H1 (cell line): Measurements from ENCODE around the gene SPRYD3. TPM values are rescaled to one million over a fixed set of nuclear protein-coding genes. Genes with fewer than 3 reads are reported as not detected.

Experiments used
- CTCF ChIA-PET: fragments of 300-600 bp; sonication (Branson Sonifier 250); formaldehyde crosslinking; loops from one replicate; lab custom pipeline; 2021; ENCODE audit not compliant: partially characterized antibody; lab: Charles Lee
- POLR2A ChIA-PET: fragments of 300-600 bp; sonication (Branson Sonifier 250); formaldehyde crosslinking; loops from one replicate; lab custom pipeline; 2021; ENCODE audit warnings: inconsistent platforms; ENCODE audit not compliant: partially characterized antibody; lab: Charles Lee
- DNase-seq, 2 experiments: peaks; one replicate each; pipeline versions ENCODE4 v3.0.0 to v3.0.0-alpha.2; 2010 to 2022; ENCODE audit warnings: low spot score in 2 of 2, low read depth in 1 of 2, mixed read lengths in 1 of 2
- FAIRE-seq: peaks from 2 replicates; lab custom pipeline; 2011; peaks lifted over from hg19 to GRCh38; lab: Jason Lieb, UNC
- H2AFZ ChIP-seq: 2 replicates; pipeline ENCODE4 v1.8.1; 2012; ENCODE audit warnings: low read length, inconsistent platforms
- H2AK5ac ChIP-seq: 2 replicates; pipeline ENCODE4 v1.6.1; 2013; ENCODE audit warnings: low read depth, low read length
- H2BK120ac ChIP-seq: replicated peaks from 2 replicates; pipeline ENCODE3; 2013; ENCODE audit warnings: low read depth, low read length, inconsistent platforms
- H2BK12ac ChIP-seq: 2 replicates; pipeline ENCODE4 v1.6.1; 2013; ENCODE audit warnings: low read depth, low read length
- H2BK15ac ChIP-seq: 2 replicates; pipeline ENCODE4 v1.6.1; 2013; ENCODE audit warnings: low read length
- H2BK20ac ChIP-seq: 2 replicates; pipeline ENCODE4 v1.6.1; 2013; ENCODE audit warnings: low read length
- H2BK5ac ChIP-seq: 2 replicates; pipeline ENCODE4 v1.6.1; 2013; ENCODE audit warnings: low read depth, low read length
- H3K14ac ChIP-seq: 2 replicates; pipeline ENCODE4 v1.6.1; 2013; ENCODE audit warnings: inconsistent platforms; ENCODE audit not compliant: insufficient read length
- H3K18ac ChIP-seq: 2 replicates; pipeline ENCODE4 v1.6.1; 2013; ENCODE audit warnings: low read length; ENCODE audit errors: extremely low read depth
- H3K23ac ChIP-seq: 2 replicates; pipeline ENCODE4 v1.6.1; 2013; ENCODE audit warnings: inconsistent platforms; ENCODE audit not compliant: insufficient read length
- H3K23me2 ChIP-seq: 2 replicates; pipeline ENCODE4 v1.6.1; 2013; ENCODE audit warnings: low read depth, low read length
- H3K27ac ChIP-seq: 2 replicates; pipeline ENCODE4 v1.6.1; 2011; ENCODE audit warnings: low read depth, low read length, inconsistent platforms
- H3K27me3 ChIP-seq, 4 experiments: replicated peaks in 1 of 4; 1 replicate in 1 of 4; 2 replicates in 3 of 4; pipeline versions ENCODE4 v1.6.1 to v1.8.1; 2011 to 2013; ENCODE audit warnings: low read length in 3 of 4, mild to moderate bottlenecking in 3 of 4, inconsistent platforms in 2 of 4, mixed read lengths in 2 of 4, moderate library complexity in 1 of 4; ENCODE audit not compliant: control insufficient read depth in 3 of 4, insufficient read depth in 3 of 4; ENCODE audit errors: extremely low read depth in 1 of 4
- H3K36me3 ChIP-seq, 4 experiments: 2 replicates each; pipeline versions ENCODE4 v1.6.1 to v1.8.1; 2011 to 2013; ENCODE audit warnings: mild to moderate bottlenecking in 4 of 4, low read length in 3 of 4, moderate library complexity in 2 of 4, control low read depth in 1 of 4, inconsistent platforms in 1 of 4; ENCODE audit not compliant: insufficient read depth in 4 of 4, control insufficient read depth in 2 of 4
- H3K4ac ChIP-seq: replicated peaks from 2 replicates; pipeline ENCODE3; 2013; ENCODE audit warnings: low read length, low read depth, mixed read lengths, inconsistent platforms; ENCODE audit not compliant: insufficient read length
- H3K4me1 ChIP-seq, 4 experiments: replicated peaks in 1 of 4; 1 replicate in 1 of 4; 2 replicates in 3 of 4; pipeline versions ENCODE4 v1.6.1 to v1.8.1; 2011 to 2013; ENCODE audit warnings: low read length in 3 of 4, inconsistent platforms in 2 of 4, mixed read lengths in 1 of 4; ENCODE audit not compliant: insufficient read depth in 4 of 4, control insufficient read depth in 3 of 4
- H3K4me2 ChIP-seq, 2 experiments: 2 replicates each; pipeline versions ENCODE4 v1.6.1 to v1.8.1; 2011 to 2013; ENCODE audit warnings: low read depth in 2 of 2, low read length in 2 of 2, control low read depth in 1 of 2, inconsistent platforms in 1 of 2, mild to moderate bottlenecking in 1 of 2; ENCODE audit not compliant: insufficient read depth in 1 of 2
- H3K4me3 ChIP-seq, 4 experiments: fragments of 200-600, 300-600 bp in 1 of 4; sonication (generic), shearing (Covaris generic), sonication (Bioruptor Twin) in 1 of 4; 2 replicates each; pipeline versions ENCODE4 v1.5.1 to v1.8.1; 2011 to 2016; ENCODE audit warnings: low read length in 4 of 4, low read depth in 3 of 4, control low read depth in 2 of 4, inconsistent platforms in 2 of 4, mild to moderate bottlenecking in 2 of 4, mixed read lengths in 1 of 4, moderate library complexity in 1 of 4; ENCODE audit not compliant: insufficient read depth in 2 of 4; ENCODE audit errors: extremely low read depth in 1 of 4
- H3K56ac ChIP-seq: replicated peaks from 2 replicates; pipeline ENCODE3; 2013; ENCODE audit warnings: low read depth, mild to moderate bottlenecking, mixed read lengths, low read length, inconsistent platforms; ENCODE audit not compliant: insufficient read length
- H3K79me1 ChIP-seq: 2 replicates; pipeline ENCODE4 v1.6.1; 2013; ENCODE audit warnings: low read depth, low read length, control low read depth
- H3K79me2 ChIP-seq, 2 experiments: 2 replicates each; pipeline versions ENCODE4 v1.6.1 to v1.8.1; 2012 to 2013; ENCODE audit warnings: low read length in 2 of 2, mild to moderate bottlenecking in 2 of 2, inconsistent platforms in 1 of 2; ENCODE audit not compliant: insufficient read depth in 2 of 2, control insufficient read depth in 1 of 2
- H3K9ac ChIP-seq, 4 experiments: replicated peaks in 1 of 4; 1 replicate in 1 of 4; 2 replicates in 3 of 4; pipeline versions ENCODE4 v1.6.1 to v1.8.1; 2011 to 2013; ENCODE audit warnings: low read depth in 3 of 4, low read length in 3 of 4, control low read depth in 2 of 4, mild to moderate bottlenecking in 2 of 4, moderate library complexity in 2 of 4, inconsistent platforms in 1 of 4; ENCODE audit errors: extremely low read depth in 1 of 4
- H3K9me3 ChIP-seq, 2 experiments: 2 replicates each; pipeline versions ENCODE4 v1.6.1 to v1.8.1; 2012 to 2013; ENCODE audit warnings: mild to moderate bottlenecking in 2 of 2, moderate library complexity in 2 of 2, control low read depth in 1 of 2, inconsistent platforms in 1 of 2, low read depth in 1 of 2, low read length in 1 of 2, mixed read lengths in 1 of 2; ENCODE audit not compliant: insufficient read depth in 2 of 2
- H4K20me1 ChIP-seq, 2 experiments: replicated peaks in 1 of 2; 2 replicates each; pipeline versions ENCODE3 to v1.8.1; 2011 to 2013; ENCODE audit warnings: inconsistent platforms in 2 of 2, low read length in 2 of 2, mild to moderate bottlenecking in 1 of 2; ENCODE audit not compliant: insufficient read depth in 2 of 2, control insufficient read depth in 1 of 2
- H4K5ac ChIP-seq: 2 replicates; pipeline ENCODE4 v1.6.1; 2013; ENCODE audit warnings: low read length, low read depth, mixed read lengths, inconsistent platforms; ENCODE audit not compliant: insufficient read length
- H4K8ac ChIP-seq: 2 replicates; pipeline ENCODE4 v1.8.0; 2013; ENCODE audit warnings: mild to moderate bottlenecking, moderate library complexity, low read length, inconsistent platforms; ENCODE audit not compliant: insufficient read depth; ENCODE audit errors: extremely low read depth
- H4K91ac ChIP-seq: replicated peaks from 2 replicates; pipeline ENCODE3; 2013; ENCODE audit warnings: low read length, mixed read lengths, inconsistent platforms; ENCODE audit not compliant: insufficient read length
- GTF2F1 ChIP-seq: IDR thresholded peaks from 2 replicates; pipeline ENCODE4 v1.6.1; 2012; ENCODE audit warnings: low read depth, low read length, improper control_type of control experiment, borderline replicate concordance
- HDAC6 ChIP-seq: IDR thresholded peaks from one replicate; pipeline ENCODE4 v1.7.1; 2012; ENCODE audit warnings: low read depth, mild to moderate bottlenecking, inconsistent platforms, low read length, moderate library complexity
- POLR2A ChIP-seq, 2 experiments: IDR thresholded peaks; 1 replicate in 1 of 2; 2 replicates in 1 of 2; pipeline ENCODE4 v1.6.1; 2011; ENCODE audit warnings: low read depth in 2 of 2, low read length in 2 of 2, mild to moderate bottlenecking in 2 of 2; ENCODE audit errors: control extremely low read depth in 1 of 2
- RNF2 ChIP-seq: fragments of 200-900, 300-1000 bp; sonication (generic); IDR thresholded peaks from 2 replicates; pipeline ENCODE4 v1.7.1; 2016; ENCODE audit warnings: borderline replicate concordance, low read depth, mild to moderate bottlenecking, antibody characterized with exemption, low read length; ENCODE audit not compliant: poor library complexity, severe bottlenecking; ENCODE audit errors: missing control alignments
- polyA plus RNA-seq, 7 experiments: library from polyadenylated mRNA; depleted of rRNA in 3 of 7; stranded (reverse) in 5 of 7; unstranded in 2 of 7; fragments of >200 nt in 5 of 7; fragments of 200-250 nt in 2 of 7; gene quantifications; 1 replicate in 5 of 7; 2 replicates in 1 of 7; 4 replicates in 1 of 7; pipeline versions ENCODE4 v1.2.1 to v1.2.3, GENCODE V29; 2011 to 2013; ENCODE audit warnings: missing spikeins in 2 of 7, mixed read lengths in 2 of 7
- total RNA-seq: library from RNA; stranded (reverse); fragmentation: NEBNext Ultra II Directional; extraction: Animal tissue kit (Norgen Biotek cat#: 25700); gene quantifications from 2 replicates; pipeline ENCODE4 v1.2.1, GENCODE V29; 2021

Gene SPRYD3
- total and polyA plus RNA-seq, 2 of the 8 experiments (the other 6 are each of a cell fraction or from before 2014, with no cell fraction given) = 6.8 to 8.0 TPM

GRCh38 chr12:53124352-53124723 lies 45.1 kb upstream of the SPRYD3 start:
- no peak overlapping the region for H4K8ac ChIP-seq
- no peak for TF ChIP-seq POLR2A (IDR thresholded peaks at IDR 0.05; ENCODE audit: control extremely low read depth in 1 of 2, low read depth in 2 of 2, low read length in 2 of 2)
- TF ChIP-seq HDAC6 = no peak
- no peak for TF ChIP-seq RNF2
- no peak for TF ChIP-seq GTF2F1
- H2BK12ac ChIP-seq = no peak overlapping the region
- CTCF ChIA-PET = interaction anchor here (0.6 to 1.9 kb wide), 2 partner anchors 35 to 257 kb away, joined by 4 to 6 read pairs; no protein-coding TSS in a partner anchor
- no peak overlapping the region for H4K5ac ChIP-seq
- no peak overlapping the region for H3K4ac ChIP-seq
- H3K79me1 ChIP-seq = no peaks in the 10 kb centered on the region
- no peak overlapping the region for H3K23ac ChIP-seq
- no peak overlapping the region for H3K18ac ChIP-seq
- no peaks in the 10 kb centered on the region for H4K20me1 ChIP-seq
- no peaks in the 10 kb centered on the region for H3K36me3 ChIP-seq
- POLR2A ChIA-PET = no interaction called here
- no peaks in the 10 kb centered on the region for H3K79me2 ChIP-seq
- H4K91ac ChIP-seq = no peak overlapping the region
- no peaks in the 10 kb centered on the region for H3K27me3 ChIP-seq
- H3K9me3 ChIP-seq = no peaks in the 10 kb centered on the region
- H2AK5ac ChIP-seq = no peak overlapping the region
- H2BK15ac ChIP-seq = no peak overlapping the region
- no peak overlapping the region for H2BK20ac ChIP-seq
- H2BK120ac ChIP-seq = no peak overlapping the region
- FAIRE-seq (no peak), DNase-seq (peak in 1 of 2 experiments; percentile 13)
- H3K14ac ChIP-seq = no peak overlapping the region
- no peaks in the 10 kb centered on the region for H3K4me1 ChIP-seq
- no peak overlapping the region for H3K4me2 ChIP-seq
- H3K4me3 ChIP-seq = no peak overlapping the region
- no peak overlapping the region for H2AFZ ChIP-seq
- no peak overlapping the region for H3K9ac ChIP-seq
- no peak overlapping the region for H3K27ac ChIP-seq
- H2BK5ac ChIP-seq = no peak overlapping the region
- no peak overlapping the region for H3K56ac ChIP-seq
- H3K23me2 ChIP-seq = 0 out of 2 replicates have a peak, but pooled peaks cover 1% of the 10 kb centered on the region
